Endometrial microvascular endothelial cells (primary cell): ENCODE measurements around the gene NFAM1. TPM values are rescaled to one million over a fixed set of nuclear protein-coding genes. Genes with fewer than 3 reads are reported as not detected.

Experiments
- in situ Hi-C: cut with HindIII; loops from 2 replicates; pipeline ENCODE4 v1.10.0; 2017; ENCODE audit warnings: low sequenced_read_pairs, low pct_unique_long_range_greater_than_20kb; ENCODE audit errors: inconsistent ontology term
- total RNA-seq: library from RNA; depleted of rRNA; stranded (reverse); fragments of >200 nt; gene quantifications from one replicate; pipeline ENCODE4 v1.2.3, GENCODE V29; 2015; ENCODE audit errors: inconsistent ontology term

The NFAM1 gene
- total RNA-seq, 1 donor from 2014 or later: not detected

DNA sequence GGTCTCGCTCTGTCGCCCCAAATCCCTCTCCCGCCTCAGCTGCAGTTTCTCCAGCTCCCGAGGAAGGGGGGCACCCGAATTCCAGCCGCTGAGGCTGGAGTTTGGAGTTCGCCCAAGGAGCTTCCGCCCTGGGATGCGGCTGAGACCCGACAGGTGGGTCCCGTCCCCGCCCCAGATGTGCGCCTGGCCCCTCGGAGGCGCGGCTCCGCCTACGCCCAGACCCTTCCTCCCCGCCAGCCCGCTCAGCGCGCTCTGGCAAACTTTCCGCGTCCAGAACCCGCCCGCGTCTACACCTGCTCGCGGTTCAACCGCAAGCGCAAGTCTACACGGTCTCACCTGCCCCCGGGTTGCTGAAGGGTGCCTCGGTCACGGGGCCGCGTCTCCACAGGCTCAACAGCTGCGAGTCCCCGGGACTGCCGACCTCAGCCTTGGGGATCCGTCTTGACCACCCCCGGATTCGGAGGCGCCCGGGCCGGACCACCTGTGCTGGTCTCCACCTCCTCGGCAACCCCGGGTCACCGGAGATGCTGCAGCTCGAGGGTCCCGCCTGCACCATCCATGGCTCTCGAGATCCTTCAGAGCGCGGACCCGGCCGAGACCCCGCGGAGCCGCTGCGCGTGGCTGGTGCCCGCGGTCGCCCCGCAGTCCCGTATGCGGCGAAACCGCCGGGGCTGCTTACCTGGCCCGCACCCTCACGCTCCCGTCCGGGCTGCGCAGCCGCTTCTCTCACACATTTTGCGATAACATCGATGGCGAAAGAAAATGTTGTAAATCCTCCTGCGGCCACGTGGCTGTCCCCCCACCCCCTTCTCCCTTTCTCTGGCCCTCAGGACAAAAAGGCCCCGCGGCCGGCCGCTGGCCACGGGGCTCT lies 63.6 kb downstream of the NFAM1 start:
- in situ Hi-C loops: no loop called here

- in situ Hi-C loops: no loop called here
Observed at GRCh38 chr22:42367980-42368378, 64.2 kb downstream of the NFAM1 start.

- in situ Hi-C loops: no loop called here
Observed at GRCh38 chr22:42366806-42367581, 65.2 kb downstream of the NFAM1 start.

GRCh38 chr22:42365942-42366695 lies 66.1 kb downstream of the NFAM1 start:
- in situ Hi-C loops: no loop called here

GRCh38 chr22:42365111-42365865 lies 66.9 kb downstream of the NFAM1 start:
- in situ Hi-C loops: no loop called here

DNA sequence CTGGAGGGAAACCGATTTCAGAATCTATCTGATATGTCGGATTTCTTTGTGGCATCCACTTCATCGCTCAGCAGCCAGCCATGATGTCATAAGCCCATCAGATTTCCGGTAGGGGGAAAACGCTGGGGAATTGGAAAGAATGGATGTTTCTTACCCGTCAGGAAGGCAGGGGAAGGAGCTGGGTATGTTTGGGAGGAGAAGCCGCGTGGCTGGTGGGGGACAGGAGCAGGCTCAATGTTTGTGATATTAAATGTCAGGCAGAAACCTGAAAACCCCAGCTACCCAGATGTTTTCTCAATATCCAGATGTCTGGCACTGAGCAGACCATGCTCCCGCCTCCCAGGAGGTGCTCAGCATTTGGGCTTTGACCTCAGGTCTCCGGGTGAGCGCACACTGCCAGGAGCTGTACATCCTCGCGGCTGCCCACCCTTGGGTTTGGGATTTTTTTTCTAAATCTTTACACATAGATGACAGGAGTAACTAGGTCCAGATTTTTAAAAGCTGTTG lies 67.5 kb downstream of the NFAM1 start:
- in situ Hi-C loops: no loop called here

GRCh38 chr22:42363892-42364291 lies 68.3 kb downstream of the NFAM1 start:
- in situ Hi-C loops: no loop called here

DNA sequence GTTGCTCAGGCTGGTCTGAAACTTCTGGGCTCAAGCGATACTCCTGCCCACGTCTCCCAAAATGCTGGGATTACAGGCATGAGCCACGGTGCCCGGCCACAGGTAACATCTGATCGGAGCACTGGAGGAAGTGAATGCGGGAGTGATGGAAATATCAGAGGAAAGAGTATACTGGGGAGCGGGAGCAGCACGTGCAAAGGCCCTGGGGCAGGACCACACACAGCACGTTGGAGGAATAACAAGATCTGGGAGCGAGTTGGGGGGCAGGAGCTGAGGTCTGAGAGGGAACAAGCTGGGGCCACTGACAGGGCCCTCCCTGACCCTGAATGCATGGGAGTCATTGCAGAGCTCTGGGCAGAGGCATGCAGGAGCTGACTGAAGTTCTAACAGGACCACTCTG lies 70.7 kb downstream of the NFAM1 start:
- in situ Hi-C loops: no loop called here

GRCh38 chr22:42360348-42360747 lies 71.9 kb downstream of the NFAM1 start:
- in situ Hi-C loops: no loop called here

GRCh38 chr22:42358643-42359558 lies 73.3 kb downstream of the NFAM1 start:
- in situ Hi-C loops: no loop called here

GRCh38 chr22:42357634-42358296 lies 74.4 kb downstream of the NFAM1 start:
- in situ Hi-C loops: no loop called here

- in situ Hi-C loops: no loop called here
Observed at GRCh38 chr22:42357221-42357620, 75.0 kb downstream of the NFAM1 start.

DNA sequence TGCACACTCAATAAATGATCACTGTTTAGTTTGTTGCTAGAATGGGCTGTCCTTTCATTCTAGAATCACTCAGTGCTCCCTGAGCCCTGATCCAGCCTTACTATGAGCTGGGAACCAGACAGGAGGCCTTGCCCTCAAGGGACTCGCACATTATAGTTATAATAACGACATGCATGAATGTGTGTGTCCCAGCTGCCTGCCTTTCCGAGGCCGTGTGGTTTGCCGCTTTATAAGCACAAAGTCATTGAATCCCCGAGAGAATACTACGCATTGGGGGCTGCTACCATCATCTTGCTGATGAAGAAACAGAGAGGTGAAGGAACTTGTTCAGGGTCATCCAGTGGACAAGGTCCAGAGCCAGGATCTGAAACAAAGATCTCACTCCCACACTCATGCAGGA lies 75.7 kb downstream of the NFAM1 start:
- in situ Hi-C loops: no loop called here

DNA sequence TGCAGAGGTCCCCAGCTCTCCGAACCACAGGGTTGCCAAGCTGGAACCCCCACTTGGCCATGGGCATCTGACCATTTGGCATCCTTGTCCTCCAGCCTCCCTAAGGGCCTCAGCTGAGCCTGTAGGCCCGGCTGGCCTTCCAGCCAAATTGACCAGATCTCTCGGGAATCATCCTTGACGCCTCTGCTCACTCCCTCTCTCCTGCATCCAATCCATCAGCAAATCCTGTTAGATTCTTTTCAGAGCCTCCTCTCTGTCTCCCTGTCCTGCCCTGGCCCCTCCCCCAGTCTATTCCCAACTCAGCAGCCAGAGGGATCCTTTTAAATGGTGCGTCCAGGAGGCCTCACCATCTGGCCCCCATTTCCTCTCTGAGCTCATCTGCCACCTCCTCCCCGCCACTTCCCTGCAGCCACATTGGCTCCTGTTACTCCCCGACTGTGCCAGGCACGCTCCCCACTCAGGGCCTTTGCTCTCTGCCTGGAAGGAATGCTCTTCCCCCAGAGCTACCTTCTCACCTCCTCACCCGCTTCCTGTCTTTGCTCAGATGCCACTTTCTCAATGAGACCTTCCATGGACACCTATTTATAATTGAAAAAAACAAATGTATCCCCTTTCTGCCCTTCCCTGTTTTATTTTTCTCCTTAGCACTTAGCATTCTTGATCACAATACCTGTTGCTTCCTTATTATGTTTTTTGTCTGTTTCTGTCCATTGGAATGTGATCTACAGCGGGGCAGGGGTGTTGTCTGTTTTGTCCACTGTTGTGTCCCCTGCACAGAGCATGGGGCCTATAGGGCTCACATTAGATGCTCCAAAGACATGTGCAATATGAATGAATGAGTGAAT lies 78.1 kb downstream of the NFAM1 start:
- in situ Hi-C loops: no loop called here

- in situ Hi-C loops: no loop called here
Observed at GRCh38 chr22:42350373-42350772, 81.8 kb downstream of the NFAM1 start.

- in situ Hi-C loops: loop anchor here (25.0 kb wide), 1 partner anchor 90 kb away; the partner anchor contains the start of gene NFAM1
Observed at GRCh38 chr22:42347281-42347824, 84.8 kb downstream of the NFAM1 start.
